ENCODE results near the gene NGB.
A peak's percentile ranks its signal among the peaks of the same experiment; 100 is the strongest.

The NGB gene

DNA sequence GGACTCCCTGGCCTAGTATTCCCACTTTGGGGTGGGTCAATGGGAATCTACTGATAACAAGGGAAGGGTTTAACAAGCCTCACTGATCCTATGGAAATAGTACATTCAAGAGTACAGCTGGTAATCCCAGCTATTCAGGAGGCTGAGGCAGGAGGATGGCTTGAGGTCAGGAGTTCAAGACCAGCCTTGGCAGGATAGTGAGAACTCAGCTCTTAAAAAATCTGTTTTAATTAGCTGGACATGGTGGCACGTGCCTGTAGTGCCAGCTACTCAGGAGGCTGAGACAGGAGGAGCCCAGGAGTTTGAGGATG is 45.1 kb upstream of the NGB start:
- peak overlapping the region; percentile 84 for H3K27ac ChIP-seq
- H3K9me3 ChIP-seq (ENCODE audit: severe bottlenecking): no peaks in the 10 kb centered on the region
- no peaks in the 10 kb centered on the region; the same call in 1 of the 2 replicates for H3K36me3 ChIP-seq
- TF ChIP-seq, protein P1, sequence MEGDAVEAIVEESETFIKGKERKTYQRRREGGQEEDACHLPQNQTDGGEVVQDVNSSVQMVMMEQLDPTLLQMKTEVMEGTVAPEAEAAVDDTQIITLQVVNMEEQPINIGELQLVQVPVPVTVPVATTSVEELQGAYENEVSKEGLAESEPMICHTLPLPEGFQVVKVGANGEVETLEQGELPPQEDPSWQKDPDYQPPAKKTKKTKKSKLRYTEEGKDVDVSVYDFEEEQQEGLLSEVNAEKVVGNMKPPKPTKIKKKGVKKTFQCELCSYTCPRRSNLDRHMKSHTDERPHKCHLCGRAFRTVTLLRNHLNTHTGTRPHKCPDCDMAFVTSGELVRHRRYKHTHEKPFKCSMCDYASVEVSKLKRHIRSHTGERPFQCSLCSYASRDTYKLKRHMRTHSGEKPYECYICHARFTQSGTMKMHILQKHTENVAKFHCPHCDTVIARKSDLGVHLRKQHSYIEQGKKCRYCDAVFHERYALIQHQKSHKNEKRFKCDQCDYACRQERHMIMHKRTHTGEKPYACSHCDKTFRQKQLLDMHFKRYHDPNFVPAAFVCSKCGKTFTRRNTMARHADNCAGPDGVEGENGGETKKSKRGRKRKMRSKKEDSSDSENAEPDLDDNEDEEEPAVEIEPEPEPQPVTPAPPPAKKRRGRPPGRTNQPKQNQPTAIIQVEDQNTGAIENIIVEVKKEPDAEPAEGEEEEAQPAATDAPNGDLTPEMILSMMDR (IDR thresholded peaks at IDR 0.05; ENCODE audit: low read depth, low read length): no peak
- no peak overlapping the region for H3K4me3 ChIP-seq (ENCODE audit: low read depth, low read length)
- no peaks in the 10 kb centered on the region for H3K27me3 ChIP-seq (ENCODE audit: insufficient read depth, low read depth, severe bottlenecking)
- DNase-seq: no peak

DNA sequence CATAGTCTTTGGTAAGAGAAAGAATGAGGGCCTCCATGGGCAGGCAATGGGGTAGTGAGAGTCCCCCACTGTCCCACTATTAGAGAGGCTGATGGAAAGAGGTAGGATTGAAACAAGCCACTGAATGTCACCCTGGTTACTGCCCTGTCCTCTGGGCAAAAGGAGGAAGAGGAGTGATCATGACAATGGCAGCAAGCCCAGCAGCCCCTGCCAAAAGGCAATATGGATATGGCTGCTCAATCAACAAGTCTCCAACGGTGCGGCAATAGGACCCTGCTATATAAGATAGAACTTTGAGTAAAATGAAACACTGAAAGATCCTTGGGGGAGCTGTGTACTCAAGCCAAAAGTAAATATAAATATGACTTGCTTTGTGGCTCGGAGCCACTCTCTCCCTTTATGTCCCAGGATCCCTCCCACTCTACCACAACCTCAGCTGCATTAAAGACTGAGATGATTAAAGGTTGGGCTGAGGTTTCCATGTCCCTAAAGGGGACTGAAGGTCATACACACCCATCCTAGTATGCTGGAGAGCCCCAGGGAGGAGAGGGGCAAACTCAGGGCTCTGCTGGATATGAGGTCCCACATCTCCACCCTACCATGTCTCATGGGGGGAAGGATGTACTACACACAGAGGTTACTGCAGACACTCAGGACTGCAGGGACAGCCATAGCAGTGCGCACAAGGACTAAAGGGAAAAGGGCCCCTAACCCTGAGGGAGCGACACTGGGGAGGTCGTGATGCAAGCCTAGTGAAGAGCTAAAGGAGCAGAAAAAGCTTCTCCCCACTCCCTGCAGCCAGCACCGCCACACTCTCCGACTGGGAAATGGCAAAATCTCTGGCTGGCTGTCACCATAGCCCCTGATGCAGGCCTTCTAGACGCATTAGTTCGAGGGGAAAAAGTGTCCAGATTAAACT is 43.8 kb upstream of the NGB start:
- no peak for DNase-seq
- TF ChIP-seq, protein P1 (IDR thresholded peaks at IDR 0.05; ENCODE audit: low read depth, low read length): no peak
- Histone ChIP-seq H3K27ac (peak overlapping the region; percentile 59), H3K4me3 (ENCODE audit: low read depth, low read length) (peak overlapping the region; percentile 26), H3K9me3 (ENCODE audit: severe bottlenecking) (no peaks in the 10 kb centered on the region), H3K36me3 (peaks cover 7% of the 10 kb centered on the region), H3K27me3 (ENCODE audit: insufficient read depth, low read depth, severe bottlenecking) (no peaks in the 10 kb centered on the region)

DNA sequence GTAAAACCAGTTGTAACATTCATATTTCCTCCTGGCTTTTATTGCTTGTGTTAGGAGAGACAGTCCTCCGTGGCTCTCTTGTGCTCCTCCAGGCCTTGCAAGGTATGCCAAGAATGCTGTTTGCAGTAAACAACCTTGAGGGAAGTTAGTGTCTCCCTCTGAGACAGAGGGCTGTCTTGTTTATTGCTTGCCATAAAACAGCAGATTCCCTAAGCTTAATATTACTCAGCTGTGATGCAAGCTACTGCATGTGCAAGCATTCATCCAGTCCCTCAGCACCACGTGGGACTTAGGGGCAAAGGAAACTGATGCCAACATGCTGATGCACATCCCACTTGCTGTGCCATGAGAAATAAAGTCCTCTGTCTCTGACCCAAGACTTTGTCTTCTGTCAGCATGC is 43.0 kb upstream of the NGB start:
- TF ChIP-seq, protein P1 (IDR thresholded peaks at IDR 0.05; ENCODE audit: low read depth, low read length): no peak
- H3K36me3 ChIP-seq: peaks cover 8% of the 10 kb centered on the region
- H3K27me3 ChIP-seq (ENCODE audit: insufficient read depth, low read depth, severe bottlenecking): no peaks in the 10 kb centered on the region
- DNase-seq: no peak
- no peaks in the 10 kb centered on the region for H3K9me3 ChIP-seq (ENCODE audit: severe bottlenecking)
- no peak overlapping the region for H3K4me3 ChIP-seq (ENCODE audit: low read depth, low read length)
- H3K27ac ChIP-seq: peak overlapping the region; percentile 59

DNA sequence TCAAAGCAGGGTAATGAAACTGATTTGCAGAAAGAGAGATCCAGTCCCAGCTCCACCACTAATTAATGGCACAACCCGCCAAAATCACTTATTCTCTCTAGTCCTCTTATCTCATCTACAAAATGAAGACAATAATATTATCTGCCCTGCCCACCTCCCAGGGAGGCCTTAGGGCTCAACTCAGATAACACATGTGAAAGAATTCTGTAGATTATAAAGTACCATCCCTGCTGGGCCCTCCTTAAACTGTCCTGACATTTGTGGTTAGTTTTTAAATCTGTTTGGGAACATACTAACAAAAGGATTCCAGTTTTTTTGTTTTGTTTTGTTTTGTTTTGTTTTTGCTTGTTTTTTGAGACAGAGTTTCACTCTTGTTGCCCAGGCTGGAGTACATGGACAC is 42.4 kb upstream of the NGB start:
- no peak for DNase-seq
- TF ChIP-seq, protein P1 (IDR thresholded peaks at IDR 0.05; ENCODE audit: low read depth, low read length): no peak

DNA sequence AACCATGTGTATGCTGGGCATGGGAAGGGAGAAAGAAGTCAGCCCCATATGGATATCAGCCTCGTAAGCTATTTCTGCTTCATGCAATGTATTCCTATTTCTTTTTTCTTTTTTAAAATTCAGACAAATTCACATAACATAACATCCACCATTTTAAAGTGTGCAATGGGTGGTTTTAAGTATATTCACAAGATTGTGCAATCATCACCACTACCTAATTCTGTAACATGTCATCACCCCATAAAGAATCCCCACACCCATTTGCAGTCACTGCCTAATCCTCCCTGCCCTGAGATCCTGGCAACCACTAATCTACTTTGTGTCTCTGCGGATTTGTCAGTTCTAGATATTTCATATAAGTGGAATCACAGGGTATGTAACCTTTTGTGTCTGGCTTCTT is 40.2 kb upstream of the NGB start:
- Histone ChIP-seq H3K9me3 (ENCODE audit: severe bottlenecking) (no peaks in the 10 kb centered on the region), H3K27ac (peak overlapping the region; percentile 69), H3K27me3 (ENCODE audit: insufficient read depth, low read depth, severe bottlenecking) (no peaks in the 10 kb centered on the region), H3K36me3 (peaks cover 8% of the 10 kb centered on the region), H3K4me3 (ENCODE audit: low read depth, low read length) (no peak overlapping the region)
- TF ChIP-seq, protein P1 (IDR thresholded peaks at IDR 0.05; ENCODE audit: low read depth, low read length): no peak
- DNase-seq: peak; percentile 71

More for the DNA sequence above, 42.4 kb upstream of the NGB start:
- H3K27me3 ChIP-seq (ENCODE audit: insufficient read depth, low read depth, severe bottlenecking): no peaks in the 10 kb centered on the region
- H3K36me3 ChIP-seq: peaks cover 8% of the 10 kb centered on the region
- peak overlapping the region; percentile 18; the same call in 1 of the 2 replicates for H3K27ac ChIP-seq
- H3K9me3 ChIP-seq (ENCODE audit: severe bottlenecking): no peaks in the 10 kb centered on the region
- H3K4me3 ChIP-seq (ENCODE audit: low read depth, low read length): no peak overlapping the region

Data from WERI-Rb-1 (cell line).